GM12873 (cell line): ENCODE measurements around the gene CTNS.

Source experiments
- CTCF ChIP-seq: IDR thresholded peaks from 2 replicates; pipeline ENCODE4 v1.5.1; 2012; ENCODE audit warnings: low read depth, mild to moderate bottlenecking, moderate library complexity, low read length, control low read depth; ENCODE audit not compliant: insufficient read depth; ENCODE audit errors: missing control alignments

The CTNS gene

DNA sequence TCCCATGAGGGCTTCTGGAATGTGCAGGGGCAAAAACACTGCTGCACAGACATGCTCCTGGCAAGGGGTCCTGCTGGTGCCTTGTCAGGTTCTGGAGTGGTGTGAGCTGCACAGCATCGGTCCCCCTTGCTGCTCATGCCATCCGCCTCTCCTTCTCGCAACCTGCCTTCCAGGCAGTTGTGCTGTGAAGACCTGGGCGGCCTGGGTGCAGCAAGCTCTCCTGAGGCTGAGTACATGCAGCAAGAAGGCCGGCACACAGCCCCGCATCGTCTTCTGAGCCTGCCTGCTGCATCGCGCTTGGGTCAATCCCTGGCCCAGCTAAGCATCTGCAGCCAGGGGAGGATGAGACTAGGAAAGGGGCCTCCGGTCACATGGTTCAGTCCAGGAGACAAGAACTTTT is 26.9 kb upstream of the CTNS start:
- no peak for TF ChIP-seq CTCF

GRCh38 chr17:3610523-3610922 is 26.0 kb upstream of the CTNS start:
- TF ChIP-seq CTCF: no peak

GRCh38 chr17:3613124-3613523 is 23.4 kb upstream of the CTNS start:
- TF ChIP-seq CTCF: no peak

DNA sequence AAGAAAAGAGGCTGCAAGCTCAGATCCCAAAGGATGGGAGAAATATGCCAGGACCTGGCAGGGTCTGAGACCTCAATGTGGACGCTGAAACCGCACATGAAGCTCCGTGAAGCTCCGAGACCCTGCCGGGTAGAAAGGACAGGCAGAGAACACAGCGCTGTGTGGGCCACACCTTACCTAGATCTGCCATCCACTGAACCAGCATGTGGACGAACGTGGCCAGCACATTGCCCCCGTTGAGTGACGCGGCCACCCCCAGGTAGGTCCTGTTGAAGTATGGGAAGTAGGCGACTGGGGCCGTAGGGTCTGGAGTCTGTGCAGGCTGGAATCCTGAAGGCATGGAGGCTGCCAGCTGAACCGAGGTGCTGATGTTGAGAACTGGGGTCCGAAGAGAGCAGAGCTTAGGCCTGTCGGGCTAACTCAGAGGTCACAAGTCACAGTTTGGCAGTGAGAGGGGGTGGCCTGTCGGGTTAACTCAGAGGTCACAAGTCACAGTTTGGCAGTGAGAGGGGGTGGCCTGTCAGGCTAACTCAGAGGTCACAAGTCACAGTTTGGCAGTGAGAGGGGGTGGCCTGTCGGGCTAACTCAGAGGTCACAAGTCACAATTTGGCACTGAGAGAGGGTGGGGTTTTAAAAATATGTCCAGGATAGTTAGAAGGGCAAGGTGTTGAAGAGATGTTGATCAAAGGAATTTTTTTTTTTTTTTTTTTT is 21.2 kb upstream of the CTNS start:
- TF ChIP-seq CTCF: no peak

DNA sequence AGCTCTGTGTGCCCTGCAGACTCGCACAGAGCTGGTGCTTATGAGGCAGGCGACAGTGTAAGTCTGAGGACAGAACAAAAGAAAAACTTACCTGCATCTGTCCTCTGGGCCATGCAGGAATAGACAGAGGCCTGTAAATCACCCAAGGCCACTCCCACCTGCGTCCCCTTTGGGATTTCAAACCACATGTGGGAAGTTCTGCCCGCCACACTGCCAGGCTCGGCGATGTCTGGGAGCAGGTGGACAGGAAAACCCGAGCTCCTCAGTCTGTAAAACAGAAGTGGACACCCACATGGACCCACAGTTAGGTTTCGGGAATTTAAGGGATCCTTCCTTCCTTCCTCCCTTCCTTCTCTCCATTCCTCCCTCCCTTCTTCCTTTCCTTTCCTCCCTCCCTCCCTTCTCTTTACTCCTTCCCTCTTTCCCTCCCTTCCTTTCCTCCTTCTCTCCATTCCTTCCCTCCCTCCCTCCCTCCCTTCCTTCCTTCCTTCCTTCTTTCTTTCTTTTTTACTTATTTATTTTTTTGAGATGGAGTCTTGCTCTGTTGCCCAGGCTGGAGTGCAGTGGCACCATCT is 15.3 kb upstream of the CTNS start:
- TF ChIP-seq CTCF: no peak

DNA sequence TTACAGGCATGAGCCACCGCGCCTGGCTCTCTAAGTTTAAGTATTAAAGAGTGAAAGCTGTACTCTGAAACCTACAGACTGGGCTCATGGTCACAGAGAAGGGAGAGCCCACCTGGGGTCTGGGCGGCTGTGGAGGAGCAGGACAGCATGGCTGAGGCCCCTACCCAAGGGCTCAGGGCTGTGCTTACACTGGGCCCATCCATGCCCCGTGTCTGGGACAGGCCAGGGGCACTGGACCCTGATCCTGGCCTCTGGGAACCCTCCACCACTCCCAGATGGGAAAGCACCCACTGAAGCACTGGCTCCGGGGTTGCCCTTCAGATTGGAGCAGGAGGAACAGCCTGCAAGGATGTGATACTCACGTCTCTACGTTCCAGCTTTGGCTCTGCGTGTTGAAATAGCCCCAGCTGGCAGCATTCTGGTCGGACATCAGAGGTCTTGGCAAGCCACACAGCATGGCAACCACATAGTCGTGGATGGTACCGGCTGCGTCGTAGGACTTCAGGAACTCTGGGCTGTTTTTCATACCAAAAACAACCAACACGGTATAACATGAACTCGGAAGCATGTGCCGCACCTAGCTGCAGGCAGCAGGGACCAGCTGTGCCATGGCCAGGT is 13.5 kb upstream of the CTNS start:
- TF ChIP-seq CTCF: no peak
